HL-60 (cell line): ENCODE data around the gene SLC2A13.

Source experiments
- GABPA ChIP-seq: IDR thresholded peaks from 2 replicates; pipeline ENCODE4 v1.6.1; 2012; ENCODE audit warnings: low read depth
- POLR2AphosphoS5 ChIP-seq: IDR thresholded peaks from 2 replicates; pipeline ENCODE4 v1.6.1; 2012; ENCODE audit warnings: low read depth
- SPI1 ChIP-seq: IDR thresholded peaks from 2 replicates; pipeline ENCODE4 v1.6.1; 2012; ENCODE audit warnings: low read depth, mild to moderate bottlenecking, borderline replicate concordance
- TF ChIP-seq, protein P1 (sequence below): IDR thresholded peaks from one replicate; pipeline ENCODE4 v1.5.1; 2011; ENCODE audit warnings: low read length, control low read depth, inconsistent platforms; ENCODE audit not compliant: insufficient read depth
- TF ChIP-seq, protein P2 (sequence below): IDR thresholded peaks from 2 replicates; pipeline ENCODE4 v1.6.1; 2012; ENCODE audit warnings: low read depth; ENCODE audit not compliant: insufficient replicate concordance

DNA sequence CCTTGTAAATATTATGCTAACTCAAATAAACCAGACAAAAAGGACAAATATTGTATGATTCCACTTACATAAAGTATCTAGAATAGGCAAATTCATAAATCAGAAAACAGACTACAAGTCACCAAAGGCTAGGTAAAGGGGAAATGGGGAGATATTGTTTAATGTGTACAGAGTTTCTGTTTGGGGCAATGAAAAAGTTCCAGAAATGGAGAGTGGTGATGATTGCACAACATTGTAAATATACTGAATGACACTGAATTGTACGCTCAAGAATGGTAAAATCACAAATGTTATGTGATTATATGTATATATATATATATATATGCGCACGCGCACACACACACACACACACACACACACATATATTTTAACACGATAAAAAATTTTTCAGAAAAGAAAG is 182.5 kb downstream of the SLC2A13 start:
- TF ChIP-seq, protein P1, sequence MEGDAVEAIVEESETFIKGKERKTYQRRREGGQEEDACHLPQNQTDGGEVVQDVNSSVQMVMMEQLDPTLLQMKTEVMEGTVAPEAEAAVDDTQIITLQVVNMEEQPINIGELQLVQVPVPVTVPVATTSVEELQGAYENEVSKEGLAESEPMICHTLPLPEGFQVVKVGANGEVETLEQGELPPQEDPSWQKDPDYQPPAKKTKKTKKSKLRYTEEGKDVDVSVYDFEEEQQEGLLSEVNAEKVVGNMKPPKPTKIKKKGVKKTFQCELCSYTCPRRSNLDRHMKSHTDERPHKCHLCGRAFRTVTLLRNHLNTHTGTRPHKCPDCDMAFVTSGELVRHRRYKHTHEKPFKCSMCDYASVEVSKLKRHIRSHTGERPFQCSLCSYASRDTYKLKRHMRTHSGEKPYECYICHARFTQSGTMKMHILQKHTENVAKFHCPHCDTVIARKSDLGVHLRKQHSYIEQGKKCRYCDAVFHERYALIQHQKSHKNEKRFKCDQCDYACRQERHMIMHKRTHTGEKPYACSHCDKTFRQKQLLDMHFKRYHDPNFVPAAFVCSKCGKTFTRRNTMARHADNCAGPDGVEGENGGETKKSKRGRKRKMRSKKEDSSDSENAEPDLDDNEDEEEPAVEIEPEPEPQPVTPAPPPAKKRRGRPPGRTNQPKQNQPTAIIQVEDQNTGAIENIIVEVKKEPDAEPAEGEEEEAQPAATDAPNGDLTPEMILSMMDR, result no peak
- TF ChIP-seq POLR2AphosphoS5, result no peak
- no peak for TF ChIP-seq GABPA
- no peak for TF ChIP-seq SPI1
- TF ChIP-seq, protein P2, sequence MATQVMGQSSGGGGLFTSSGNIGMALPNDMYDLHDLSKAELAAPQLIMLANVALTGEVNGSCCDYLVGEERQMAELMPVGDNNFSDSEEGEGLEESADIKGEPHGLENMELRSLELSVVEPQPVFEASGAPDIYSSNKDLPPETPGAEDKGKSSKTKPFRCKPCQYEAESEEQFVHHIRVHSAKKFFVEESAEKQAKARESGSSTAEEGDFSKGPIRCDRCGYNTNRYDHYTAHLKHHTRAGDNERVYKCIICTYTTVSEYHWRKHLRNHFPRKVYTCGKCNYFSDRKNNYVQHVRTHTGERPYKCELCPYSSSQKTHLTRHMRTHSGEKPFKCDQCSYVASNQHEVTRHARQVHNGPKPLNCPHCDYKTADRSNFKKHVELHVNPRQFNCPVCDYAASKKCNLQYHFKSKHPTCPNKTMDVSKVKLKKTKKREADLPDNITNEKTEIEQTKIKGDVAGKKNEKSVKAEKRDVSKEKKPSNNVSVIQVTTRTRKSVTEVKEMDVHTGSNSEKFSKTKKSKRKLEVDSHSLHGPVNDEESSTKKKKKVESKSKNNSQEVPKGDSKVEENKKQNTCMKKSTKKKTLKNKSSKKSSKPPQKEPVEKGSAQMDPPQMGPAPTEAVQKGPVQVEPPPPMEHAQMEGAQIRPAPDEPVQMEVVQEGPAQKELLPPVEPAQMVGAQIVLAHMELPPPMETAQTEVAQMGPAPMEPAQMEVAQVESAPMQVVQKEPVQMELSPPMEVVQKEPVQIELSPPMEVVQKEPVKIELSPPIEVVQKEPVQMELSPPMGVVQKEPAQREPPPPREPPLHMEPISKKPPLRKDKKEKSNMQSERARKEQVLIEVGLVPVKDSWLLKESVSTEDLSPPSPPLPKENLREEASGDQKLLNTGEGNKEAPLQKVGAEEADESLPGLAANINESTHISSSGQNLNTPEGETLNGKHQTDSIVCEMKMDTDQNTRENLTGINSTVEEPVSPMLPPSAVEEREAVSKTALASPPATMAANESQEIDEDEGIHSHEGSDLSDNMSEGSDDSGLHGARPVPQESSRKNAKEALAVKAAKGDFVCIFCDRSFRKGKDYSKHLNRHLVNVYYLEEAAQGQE, result no peak
